DOHH2 (cell line): Measurements from ENCODE around the gene NALCN.

Source experiments
- CTCF ChIP-seq: fragments of 200-600 bp; sonication (generic); IDR thresholded peaks from one replicate; pipeline ENCODE4 v1.5.1; 2014; ENCODE audit warnings: antibody characterized with exemption, mild to moderate bottlenecking, low read depth, low read length; ENCODE audit not compliant: poor library complexity, severe bottlenecking
- EZH2phosphoT487 ChIP-seq: fragments of 200-600 bp; sonication (generic); IDR thresholded peaks from 2 replicates; pipeline ENCODE4 v1.6.1; 2017; ENCODE audit warnings: borderline replicate concordance, mild to moderate bottlenecking, antibody characterized with exemption, low read length, moderate library complexity, mixed read lengths

DNA sequence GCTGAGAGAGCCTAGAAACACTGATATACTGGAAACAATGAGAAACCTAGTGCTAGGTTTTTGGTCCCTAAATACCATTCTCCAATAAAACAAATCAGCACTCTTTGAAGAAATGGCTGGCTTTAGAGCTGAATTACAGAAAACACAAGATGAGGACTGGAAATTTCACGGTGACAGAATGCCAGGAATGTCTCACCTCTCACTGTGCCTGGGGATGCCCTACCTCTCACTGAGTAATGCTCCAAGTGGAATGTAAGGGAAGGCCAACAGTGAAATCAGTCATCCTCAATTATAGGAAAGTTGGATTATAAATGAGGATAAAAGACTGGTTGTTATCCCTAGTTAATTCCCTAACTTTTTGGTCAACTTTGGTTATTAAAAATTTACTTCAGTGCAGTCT is 259.0 kb downstream of the NALCN start:
- no peak for TF ChIP-seq CTCF
- no peak for TF ChIP-seq EZH2phosphoT487
